ENCODE results near the gene NUDT8.

DNA sequence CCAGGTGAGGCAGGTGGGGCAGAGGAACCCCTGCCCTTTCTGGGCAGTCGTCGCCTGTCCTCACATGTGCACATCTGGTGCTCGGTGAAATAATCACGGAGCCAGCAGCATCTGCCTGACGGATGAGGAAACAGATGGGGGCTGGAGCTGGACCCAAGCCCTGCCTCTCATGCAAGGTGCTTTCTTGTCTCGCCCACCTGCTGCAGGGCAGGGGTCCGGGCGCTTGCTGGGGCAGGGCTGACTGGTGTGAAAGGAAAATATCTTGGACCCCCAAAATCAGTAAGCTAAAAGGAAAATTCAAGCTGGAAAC is 41.4 kb upstream of the NUDT8 start:
- TF ChIP-seq, protein P1, sequence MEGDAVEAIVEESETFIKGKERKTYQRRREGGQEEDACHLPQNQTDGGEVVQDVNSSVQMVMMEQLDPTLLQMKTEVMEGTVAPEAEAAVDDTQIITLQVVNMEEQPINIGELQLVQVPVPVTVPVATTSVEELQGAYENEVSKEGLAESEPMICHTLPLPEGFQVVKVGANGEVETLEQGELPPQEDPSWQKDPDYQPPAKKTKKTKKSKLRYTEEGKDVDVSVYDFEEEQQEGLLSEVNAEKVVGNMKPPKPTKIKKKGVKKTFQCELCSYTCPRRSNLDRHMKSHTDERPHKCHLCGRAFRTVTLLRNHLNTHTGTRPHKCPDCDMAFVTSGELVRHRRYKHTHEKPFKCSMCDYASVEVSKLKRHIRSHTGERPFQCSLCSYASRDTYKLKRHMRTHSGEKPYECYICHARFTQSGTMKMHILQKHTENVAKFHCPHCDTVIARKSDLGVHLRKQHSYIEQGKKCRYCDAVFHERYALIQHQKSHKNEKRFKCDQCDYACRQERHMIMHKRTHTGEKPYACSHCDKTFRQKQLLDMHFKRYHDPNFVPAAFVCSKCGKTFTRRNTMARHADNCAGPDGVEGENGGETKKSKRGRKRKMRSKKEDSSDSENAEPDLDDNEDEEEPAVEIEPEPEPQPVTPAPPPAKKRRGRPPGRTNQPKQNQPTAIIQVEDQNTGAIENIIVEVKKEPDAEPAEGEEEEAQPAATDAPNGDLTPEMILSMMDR (IDR thresholded peaks at IDR 0.05), result no peak
- TF ChIP-seq POLR2AphosphoS5 (IDR thresholded peaks at IDR 0.05; ENCODE audit: low read depth, low read length) (no peak), NFIC (IDR thresholded peaks at IDR 0.05; ENCODE audit: borderline replicate concordance) (no peak), TEAD4 (IDR thresholded peaks at IDR 0.05; ENCODE audit: borderline replicate concordance, insufficient read depth) (no peak), YY1 (IDR thresholded peaks at IDR 0.05; ENCODE audit: low read depth) (no peak), EP300 (IDR thresholded peaks at IDR 0.05; ENCODE audit: borderline replicate concordance in 1 of 2, low read depth in 1 of 2, low read length in 1 of 2) (no peak)
- TF ChIP-seq, protein P2, sequence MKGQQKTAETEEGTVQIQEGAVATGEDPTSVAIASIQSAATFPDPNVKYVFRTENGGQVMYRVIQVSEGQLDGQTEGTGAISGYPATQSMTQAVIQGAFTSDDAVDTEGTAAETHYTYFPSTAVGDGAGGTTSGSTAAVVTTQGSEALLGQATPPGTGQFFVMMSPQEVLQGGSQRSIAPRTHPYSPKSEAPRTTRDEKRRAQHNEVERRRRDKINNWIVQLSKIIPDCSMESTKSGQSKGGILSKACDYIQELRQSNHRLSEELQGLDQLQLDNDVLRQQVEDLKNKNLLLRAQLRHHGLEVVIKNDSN (IDR thresholded peaks at IDR 0.05; ENCODE audit: borderline replicate concordance, low read depth), result no peak
- TF ChIP-seq, protein P3, sequence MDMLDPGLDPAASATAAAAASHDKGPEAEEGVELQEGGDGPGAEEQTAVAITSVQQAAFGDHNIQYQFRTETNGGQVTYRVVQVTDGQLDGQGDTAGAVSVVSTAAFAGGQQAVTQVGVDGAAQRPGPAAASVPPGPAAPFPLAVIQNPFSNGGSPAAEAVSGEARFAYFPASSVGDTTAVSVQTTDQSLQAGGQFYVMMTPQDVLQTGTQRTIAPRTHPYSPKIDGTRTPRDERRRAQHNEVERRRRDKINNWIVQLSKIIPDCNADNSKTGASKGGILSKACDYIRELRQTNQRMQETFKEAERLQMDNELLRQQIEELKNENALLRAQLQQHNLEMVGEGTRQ (IDR thresholded peaks at IDR 0.05; ENCODE audit: borderline replicate concordance, low read depth, low read length), result no peak

All from SK-N-SH (cell line).